CD4-positive, CD25-positive, alpha-beta regulatory T cell (primary cell): Measurements from ENCODE around the gene PALLD. TPM values are rescaled to one million over a fixed set of nuclear protein-coding genes. Genes with fewer than 3 reads are reported as not detected.
A peak's percentile ranks its signal among the peaks of the same experiment; 100 is the strongest.

ENCODE experiments used
- ATAC-seq, 2 donors: fragments of 150-1000 bp; cut with Tn5 transposase; one replicate each; pipeline ENCODE4 v1.10.0; 2021; ENCODE audit warnings: low read depth in 2 of 2, moderate number of reproducible peaks in 2 of 2, moderate library complexity in 1 of 2
- DNase-seq, 3 donors: peaks; one replicate each; pipeline versions ENCODE4 v3.0.0 to v3.0.0-alpha.2; 2012 to 2022; ENCODE audit warnings: mixed read lengths in 1 of 3
- H3K27ac ChIP-seq: one replicate; pipeline ENCODE4 v1.7.0; 2013; ENCODE audit warnings: mild to moderate bottlenecking, low read length; ENCODE audit not compliant: insufficient read depth, poor library complexity, severe bottlenecking
- H3K27me3 ChIP-seq: one replicate; pipeline ENCODE4 v1.7.0; 2013; ENCODE audit warnings: low read length; ENCODE audit not compliant: control insufficient read depth, insufficient read depth
- H3K36me3 ChIP-seq: one replicate; pipeline ENCODE4 v1.7.0; 2013; ENCODE audit warnings: mild to moderate bottlenecking, low read length, moderate library complexity; ENCODE audit not compliant: control insufficient read depth, insufficient read depth
- H3K4me1 ChIP-seq: 2 replicates; pipeline ENCODE4 v1.7.0; 2013; ENCODE audit warnings: mild to moderate bottlenecking, low read length; ENCODE audit not compliant: insufficient read depth, control insufficient read depth, poor library complexity, severe bottlenecking
- H3K4me3 ChIP-seq: one replicate; pipeline ENCODE4 v1.7.0; 2013; ENCODE audit warnings: low read depth, mild to moderate bottlenecking, low read length, moderate library complexity
- H3K9me3 ChIP-seq, 2 experiments: 1 replicate in 1 of 2; 2 replicates in 1 of 2; pipeline ENCODE4 v1.7.0; 2013; ENCODE audit warnings: low read length in 2 of 2, mild to moderate bottlenecking in 1 of 2, moderate library complexity in 1 of 2; ENCODE audit not compliant: control insufficient read depth in 2 of 2
- H3K27ac Mint-ChIP-seq, 3 donors: one replicate each; pipeline ENCODE4 v1.8.0; 2020 to 2022; ENCODE audit warnings: mild to moderate bottlenecking in 3 of 3, mixed read lengths in 3 of 3, moderate library complexity in 2 of 3
- H3K27me3 Mint-ChIP-seq: one replicate; pipeline ENCODE4 v1.8.0; 2022; ENCODE audit warnings: mild to moderate bottlenecking, mixed read lengths
- H3K36me3 Mint-ChIP-seq: one replicate; pipeline ENCODE4 v1.8.0; 2020; ENCODE audit warnings: mixed read lengths
- H3K4me1 Mint-ChIP-seq, 4 donors: one replicate each; pipeline ENCODE4 v1.8.0; 2020 to 2022; ENCODE audit warnings: mixed read lengths in 4 of 4, mild to moderate bottlenecking in 1 of 4
- H3K4me3 Mint-ChIP-seq, 4 donors: one replicate each; pipeline ENCODE4 v1.8.0; 2020 to 2022; ENCODE audit warnings: mild to moderate bottlenecking in 4 of 4, mixed read lengths in 4 of 4, moderate library complexity in 3 of 4
- H3K9me3 Mint-ChIP-seq, 7 donors: one replicate each; pipeline ENCODE4 v1.8.0; 2020 to 2022; ENCODE audit warnings: mixed read lengths in 7 of 7, mild to moderate bottlenecking in 3 of 7, moderate library complexity in 2 of 7
- polyA plus RNA-seq, 4 donors: library from polyadenylated mRNA; unstranded; fragments of 300-500 nt; fragmentation: Illumina TruSeq; gene quantifications; one replicate each; pipeline ENCODE4 v1.2.3, GENCODE V29; 2021
- total RNA-seq: library from RNA; stranded (reverse); gene quantifications from one replicate; pipeline ENCODE4 v1.2.3, GENCODE V29; 2022

PALLD gene
- total and polyA plus RNA-seq, 5 donors from 2014 or later = 0.37 to 1.9 (median 0.76) TPM; not detected in 1

DNA sequence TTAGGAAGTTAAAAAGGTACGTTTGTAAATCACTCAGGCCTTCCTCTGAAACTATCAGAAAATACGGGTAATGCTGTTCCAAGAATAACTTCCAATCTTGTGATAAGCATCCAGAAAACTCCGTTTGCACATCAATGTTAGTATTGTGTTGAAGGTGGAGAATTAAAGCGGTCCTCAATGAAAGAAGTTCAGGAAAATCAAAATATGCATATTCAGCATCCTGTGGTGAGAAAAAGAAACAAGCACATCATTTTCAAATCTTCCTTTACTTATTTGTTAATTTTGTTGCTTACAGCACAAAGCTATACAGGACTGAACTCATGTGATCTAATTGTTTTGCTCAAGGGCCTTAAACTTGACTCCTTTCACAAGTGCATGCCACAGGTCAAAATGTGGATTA is 35.0 kb upstream of the PALLD start:
- Mint-ChIP-seq H3K4me1 (peaks cover 0 to 11% (median 6%) of the 10 kb centered on the region in 4 donors), H3K27ac (no peak overlapping the region), H3K4me3 (no peak overlapping the region), H3K36me3 (peaks cover 40% of the 10 kb centered on the region), H3K27me3 (no peaks in the 10 kb centered on the region), H3K9me3 (peaks cover 0 to 4% (median 0%) of the 10 kb centered on the region in 7 donors)
- H3K27me3 ChIP-seq = no peaks in the 10 kb centered on the region
- H3K36me3 ChIP-seq = peaks cover 38% of the 10 kb centered on the region
- H3K4me3 ChIP-seq = no peak overlapping the region
- H3K4me1 ChIP-seq = no peaks in the 10 kb centered on the region
- ATAC-seq (no peak), DNase-seq (no peak)
- no peaks in the 10 kb centered on the region for H3K9me3 ChIP-seq
- H3K27ac ChIP-seq = no peak overlapping the region

DNA sequence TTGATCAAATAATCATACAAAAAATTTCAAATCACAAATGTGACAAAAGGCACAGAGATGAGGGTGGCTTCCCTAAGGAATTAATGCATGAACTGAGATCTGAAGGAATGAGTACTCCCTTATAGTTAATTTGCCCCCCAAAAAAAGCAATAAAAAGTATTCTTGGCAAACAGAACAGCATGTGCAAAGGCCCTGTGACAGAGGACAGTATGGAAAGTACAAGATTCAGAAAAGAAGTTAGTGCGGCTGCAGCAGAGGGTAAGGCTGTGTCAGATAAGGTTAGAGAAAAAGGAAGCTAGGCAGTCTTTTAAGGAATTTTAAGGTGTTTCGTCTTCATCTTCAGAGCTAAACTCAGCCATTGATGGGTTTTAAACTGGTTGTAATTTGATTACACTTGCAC is 23.9 kb upstream of the PALLD start:
- no peak for ATAC-seq
- no peak overlapping the region for H3K4me3 ChIP-seq
- H3K27me3 ChIP-seq = no peaks in the 10 kb centered on the region
- Mint-ChIP-seq H3K27me3 (no peaks in the 10 kb centered on the region), H3K4me1 (peaks cover 24 to 52% (median 45%) of the 10 kb centered on the region in 4 donors), H3K27ac (peak overlapping the region; percentile 23 to 53 (median 52)), H3K4me3 (no peak overlapping the region), H3K9me3 (no peaks in the 10 kb centered on the region), H3K36me3 (peaks cover 60% of the 10 kb centered on the region)
- H3K9me3 ChIP-seq = no peaks in the 10 kb centered on the region
- DNase-seq = no peak
- no peak overlapping the region for H3K27ac ChIP-seq
- peaks cover 41% of the 10 kb centered on the region for H3K36me3 ChIP-seq
- peaks cover 16% of the 10 kb centered on the region for H3K4me1 ChIP-seq

GRCh38 chr4:168474660-168475320 is 22.1 kb upstream of the PALLD start:
- DNase-seq (no peak), ATAC-seq (no peak)
- Mint-ChIP-seq H3K27ac (peak overlapping the region in 1 of 3 donors; percentile 93), H3K27me3 (no peaks in the 10 kb centered on the region), H3K9me3 (peaks cover 0 to 3% (median 0%) of the 10 kb centered on the region in 7 donors), H3K4me3 (peak overlapping the region in 2 of 4 donors; percentile 19 to 33), H3K4me1 (peaks cover 37 to 68% (median 55%) of the 10 kb centered on the region in 4 donors), H3K36me3 (peaks cover 53% of the 10 kb centered on the region)
- H3K27me3 ChIP-seq = no peaks in the 10 kb centered on the region
- H3K27ac ChIP-seq = no peak overlapping the region
- no peaks in the 10 kb centered on the region for H3K9me3 ChIP-seq
- H3K4me3 ChIP-seq = no peak overlapping the region
- H3K4me1 ChIP-seq = peaks cover 32% of the 10 kb centered on the region
- peaks cover 26% of the 10 kb centered on the region for H3K36me3 ChIP-seq

- no peak overlapping the region for H3K4me3 ChIP-seq
- peak overlapping the region in 2 of 4 donors; percentile 63 to 95 for H3K4me3 Mint-ChIP-seq
- peaks cover 37 to 76% (median 58%) of the 10 kb centered on the region in 4 donors for H3K4me1 Mint-ChIP-seq
Observed at GRCh38 chr4:168475745-168476144, 21.1 kb upstream of the PALLD start.

DNA sequence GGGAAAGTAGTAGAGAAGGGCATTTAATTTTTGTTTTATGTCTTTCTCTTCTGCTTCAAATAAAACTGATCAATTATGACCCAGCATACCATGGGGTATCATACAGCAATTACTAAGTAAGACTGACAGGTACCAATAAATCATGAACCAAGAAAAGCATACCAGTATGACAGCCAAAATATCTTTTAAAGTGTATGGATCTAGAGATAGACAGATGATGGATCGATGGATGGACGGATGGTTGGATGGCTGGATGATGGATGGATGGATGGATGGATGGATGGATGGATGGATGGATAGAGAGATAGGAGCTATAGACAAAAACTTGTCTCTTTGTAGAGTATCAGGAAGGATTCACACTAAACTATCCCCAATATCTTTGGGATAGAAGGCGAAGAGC is 18.0 kb upstream of the PALLD start:
- DNase-seq (no peak), ATAC-seq (no peak)
- H3K36me3 Mint-ChIP-seq = peaks cover 23% of the 10 kb centered on the region
- peak overlapping the region; percentile 95 to 99 (median 98) for H3K4me3 Mint-ChIP-seq
- peak overlapping the region; percentile 42 to 95 (median 95) for H3K27ac Mint-ChIP-seq
- H3K27me3 Mint-ChIP-seq = no peaks in the 10 kb centered on the region
- Histone ChIP-seq H3K4me3 (peak overlapping the region; percentile 79), H3K27me3 (no peaks in the 10 kb centered on the region), H3K36me3 (no peaks in the 10 kb centered on the region), H3K27ac (no peak overlapping the region), H3K9me3 (no peaks in the 10 kb centered on the region), H3K4me1 (peaks cover 50% of the 10 kb centered on the region)
- peaks cover 47 to 91% (median 72%) of the 10 kb centered on the region in 4 donors for H3K4me1 Mint-ChIP-seq
- H3K9me3 Mint-ChIP-seq = peaks cover 0 to 3% (median 0%) of the 10 kb centered on the region in 7 donors

More at GRCh38 chr4:168475745-168476144, 21.1 kb upstream of the PALLD start:
- no peaks in the 10 kb centered on the region for H3K9me3 ChIP-seq
- DNase-seq (no peak), ATAC-seq (peak in 1 of 2 donors; percentile 20)
- no peaks in the 10 kb centered on the region for H3K27me3 Mint-ChIP-seq
- peaks cover 44% of the 10 kb centered on the region for H3K36me3 Mint-ChIP-seq
- peaks cover 17% of the 10 kb centered on the region for H3K36me3 ChIP-seq
- peaks cover 0 to 3% (median 0%) of the 10 kb centered on the region in 7 donors for H3K9me3 Mint-ChIP-seq
- H3K27ac Mint-ChIP-seq = peak overlapping the region in 1 of 3 donors; percentile 27
- H3K27ac ChIP-seq = no peak overlapping the region
- peaks cover 35% of the 10 kb centered on the region for H3K4me1 ChIP-seq
- H3K27me3 ChIP-seq = no peaks in the 10 kb centered on the region

- H3K36me3 Mint-ChIP-seq = peaks cover 20% of the 10 kb centered on the region
- peak overlapping the region; percentile 95 for H3K27ac ChIP-seq
Observed at GRCh38 chr4:168480931-168481611, 15.8 kb upstream of the PALLD start.

GRCh38 chr4:168483811-168484210 is 13.0 kb upstream of the PALLD start:
- Mint-ChIP-seq H3K27ac (peak overlapping the region in 1 of 3 donors; percentile 95), H3K4me1 (peaks cover 17 to 50% (median 35%) of the 10 kb centered on the region in 4 donors), H3K9me3 (peaks cover 0 to 2% (median 0%) of the 10 kb centered on the region in 7 donors), H3K36me3 (peaks cover 3% of the 10 kb centered on the region), H3K4me3 (peak overlapping the region in 2 of 4 donors; percentile 14 to 23), H3K27me3 (no peaks in the 10 kb centered on the region)
- no peaks in the 10 kb centered on the region for H3K36me3 ChIP-seq
- H3K27me3 ChIP-seq = peaks cover 3% of the 10 kb centered on the region
- no peak overlapping the region for H3K27ac ChIP-seq
- DNase-seq (no peak), ATAC-seq (no peak)
- no peak overlapping the region for H3K4me3 ChIP-seq
- no peaks in the 10 kb centered on the region for H3K9me3 ChIP-seq
- peaks cover 26% of the 10 kb centered on the region for H3K4me1 ChIP-seq

More at GRCh38 chr4:168480931-168481611, 15.8 kb upstream of the PALLD start:
- H3K27me3 ChIP-seq = no peaks in the 10 kb centered on the region
- ATAC-seq (peak; percentile 70 to 71), DNase-seq (peak; percentile 43 to 91 (median 81))
- H3K4me3 ChIP-seq = peak overlapping the region; percentile 97
- Mint-ChIP-seq H3K9me3 (peaks cover 0 to 3% (median 0%) of the 10 kb centered on the region in 7 donors), H3K4me3 (peak overlapping the region; percentile 95 to 99 (median 98)), H3K27me3 (no peaks in the 10 kb centered on the region), H3K4me1 (peaks cover 34 to 76% (median 57%) of the 10 kb centered on the region in 4 donors), H3K27ac (peak overlapping the region; percentile 95 to 99 (median 98))
- H3K9me3 ChIP-seq = no peaks in the 10 kb centered on the region
- no peaks in the 10 kb centered on the region for H3K36me3 ChIP-seq
- peaks cover 41% of the 10 kb centered on the region for H3K4me1 ChIP-seq
